ENCODE results near the gene PAM. TPM values are rescaled to one million over a fixed set of nuclear protein-coding genes. Genes with fewer than 3 reads are reported as not detected.

The PAM gene
- total RNA-seq, 2 donors from 2014 or later = 76.8 to 171 TPM

GRCh38 chr5:102933316-102933715 lies 178.2 kb downstream of the PAM start:
- no peaks in the 10 kb centered on the region for H3K4me1 ChIP-seq (replicated peaks)
- H3K27ac ChIP-seq = no peak overlapping the region
- no peak overlapping the region for H3K4me3 ChIP-seq
- H3K36me3 ChIP-seq = no peaks in the 10 kb centered on the region
- no peaks in the 10 kb centered on the region for H3K27me3 ChIP-seq (replicated peaks; ENCODE audit: insufficient read depth)
- intact Hi-C loops (cut with DNase I) = no loop called here
- no peaks in the 10 kb centered on the region for H3K9me3 ChIP-seq
- DNase-seq (ENCODE audit: low spot score) = no peak
- WGBS = 95% methylated on average over 1 of the region's 1 CpG
- TF ChIP-seq POLR2A (IDR thresholded peaks at IDR 0.05) (no peak), CTCF (IDR thresholded peaks at IDR 0.05) (no peak), POLR2AphosphoS5 (IDR thresholded peaks at IDR 0.05) (no peak)

- Histone ChIP-seq H3K27ac (no peak overlapping the region), H3K36me3 (no peaks in the 10 kb centered on the region), H3K4me1 (replicated peaks) (no peaks in the 10 kb centered on the region), H3K4me3 (no peak overlapping the region), H3K27me3 (replicated peaks; ENCODE audit: insufficient read depth) (no peaks in the 10 kb centered on the region), H3K9me3 (no peaks in the 10 kb centered on the region)
- 95% methylated on average over 6 of the region's 6 CpGs for WGBS
- no peak for TF ChIP-seq POLR2A (IDR thresholded peaks at IDR 0.05)
- DNase-seq (ENCODE audit: low spot score) = no peak
- intact Hi-C loops (cut with DNase I) = no loop called here
Observed at GRCh38 chr5:102933721-102934459, 178.8 kb downstream of the PAM start.

- no peaks in the 10 kb centered on the region for H3K36me3 ChIP-seq
- no peak overlapping the region for H3K4me3 ChIP-seq
- no peaks in the 10 kb centered on the region for H3K9me3 ChIP-seq
- TF ChIP-seq POLR2A (IDR thresholded peaks at IDR 0.05) = no peak
- TF ChIP-seq POLR2AphosphoS5 (IDR thresholded peaks at IDR 0.05) = no peak
- H3K27ac ChIP-seq = no peak overlapping the region
- no peaks in the 10 kb centered on the region for H3K27me3 ChIP-seq (replicated peaks; ENCODE audit: insufficient read depth)
- 97% methylated on average over 2 of the region's 2 CpGs for WGBS
- DNase-seq (ENCODE audit: low spot score) = no peak
- intact Hi-C loops (cut with DNase I) = no loop called here
- H3K4me1 ChIP-seq (replicated peaks) = no peaks in the 10 kb centered on the region
Observed at GRCh38 chr5:102937894-102938293, 182.8 kb downstream of the PAM start.

GRCh38 chr5:102941111-102941510 lies 186.0 kb downstream of the PAM start:
- Histone ChIP-seq H3K9me3 (no peaks in the 10 kb centered on the region), H3K36me3 (no peaks in the 10 kb centered on the region), H3K4me3 (no peak overlapping the region), H3K27ac (no peak overlapping the region), H3K4me1 (replicated peaks) (no peaks in the 10 kb centered on the region), H3K27me3 (replicated peaks; ENCODE audit: insufficient read depth) (no peaks in the 10 kb centered on the region)
- WGBS = 95% methylated on average over 5 of the region's 5 CpGs
- DNase-seq (ENCODE audit: low spot score) = no peak
- intact Hi-C loops (cut with DNase I) = no loop called here
- TF ChIP-seq CTCF (IDR thresholded peaks at IDR 0.05) = no peak
- no peak for TF ChIP-seq POLR2A (IDR thresholded peaks at IDR 0.05)
- no peak for TF ChIP-seq POLR2AphosphoS5 (IDR thresholded peaks at IDR 0.05)

GRCh38 chr5:102946414-102946813 lies 191.3 kb downstream of the PAM start:
- Histone ChIP-seq H3K27me3 (replicated peaks; ENCODE audit: insufficient read depth) (no peaks in the 10 kb centered on the region), H3K4me1 (replicated peaks) (no peaks in the 10 kb centered on the region), H3K27ac (no peak overlapping the region), H3K9me3 (no peaks in the 10 kb centered on the region), H3K36me3 (no peaks in the 10 kb centered on the region), H3K4me3 (no peak overlapping the region)
- DNase-seq (ENCODE audit: low spot score) = no peak
- intact Hi-C loops (cut with DNase I) = no loop called here
- TF ChIP-seq CTCF (IDR thresholded peaks at IDR 0.05) (no peak), POLR2A (IDR thresholded peaks at IDR 0.05) (no peak), POLR2AphosphoS5 (IDR thresholded peaks at IDR 0.05) (no peak)

GRCh38 chr5:102946971-102947370 lies 191.9 kb downstream of the PAM start:
- Histone ChIP-seq H3K4me1 (replicated peaks) (no peaks in the 10 kb centered on the region), H3K4me3 (no peak overlapping the region), H3K27ac (no peak overlapping the region), H3K27me3 (replicated peaks; ENCODE audit: insufficient read depth) (no peaks in the 10 kb centered on the region), H3K36me3 (no peaks in the 10 kb centered on the region), H3K9me3 (no peaks in the 10 kb centered on the region)
- no peak for DNase-seq (ENCODE audit: low spot score)
- intact Hi-C loops (cut with DNase I) = no loop called here
- no peak for TF ChIP-seq CTCF (IDR thresholded peaks at IDR 0.05)
- TF ChIP-seq POLR2AphosphoS5 (IDR thresholded peaks at IDR 0.05) = no peak
- TF ChIP-seq POLR2A (IDR thresholded peaks at IDR 0.05) = no peak
- WGBS = 75% methylated on average over 2 of the region's 2 CpGs

Measured in prostate gland (tissue), 2 donors.